ENCODE results near the gene POLR3A.
"Not testable (repeated sequence)": the region's sequence is repeated elsewhere in the genome, so short reads cannot be mapped to it uniquely, and the experiment has no call there.

Gene POLR3A

GRCh38 chr10:78021201-78021600 lies 8.1 kb downstream of the POLR3A start:
- DNase-seq (ENCODE audit: low read depth in 2 of 2), result no peak

GRCh38 chr10:78019264-78019663 lies 10.1 kb downstream of the POLR3A start:
- no peak for DNase-seq (ENCODE audit: low read depth in 2 of 2)

GRCh38 chr10:78017856-78018255 lies 11.5 kb downstream of the POLR3A start:
- DNase-seq (ENCODE audit: low read depth in 2 of 2), result no peak

- DNase-seq (ENCODE audit: low read depth in 2 of 2), result no peak
Measured at GRCh38 chr10:78015546-78015945, 13.8 kb downstream of the POLR3A start.

GRCh38 chr10:78013564-78013963 lies 15.8 kb downstream of the POLR3A start:
- no peak for DNase-seq (ENCODE audit: low read depth in 2 of 2)

GRCh38 chr10:78011065-78011464 lies 18.2 kb downstream of the POLR3A start:
- DNase-seq (ENCODE audit: low read depth in 2 of 2), result no peak

GRCh38 chr10:78010278-78010677 lies 19.0 kb downstream of the POLR3A start:
- DNase-seq (ENCODE audit: low read depth in 2 of 2), result no peak

- DNase-seq (ENCODE audit: low read depth in 2 of 2), result no peak
Measured at GRCh38 chr10:78009662-78010061, 19.7 kb downstream of the POLR3A start.

- no peak for DNase-seq (ENCODE audit: low read depth in 2 of 2)
Measured at GRCh38 chr10:78007172-78007571, 22.1 kb downstream of the POLR3A start.

GRCh38 chr10:78004215-78005026 lies 24.9 kb downstream of the POLR3A start:
- no peak for DNase-seq (ENCODE audit: low read depth in 2 of 2)

GRCh38 chr10:78002541-78003288 lies 26.6 kb downstream of the POLR3A start:
- DNase-seq (ENCODE audit: low read depth in 2 of 2), result no peak

- DNase-seq (ENCODE audit: low read depth in 2 of 2), result no peak
Measured at GRCh38 chr10:78000956-78001472, 28.3 kb downstream of the POLR3A start.

GRCh38 chr10:78000206-78000605 lies 29.1 kb downstream of the POLR3A start:
- no peak for DNase-seq (ENCODE audit: low read depth in 2 of 2)

- not testable (repeated sequence) for DNase-seq (ENCODE audit: low read depth in 2 of 2)
Measured at GRCh38 chr10:77998780-77999179, 30.5 kb downstream of the POLR3A start.

- DNase-seq (ENCODE audit: low read depth in 2 of 2), result no peak
Measured at GRCh38 chr10:77993620-77994019, 35.7 kb downstream of the POLR3A start.

GRCh38 chr10:77989081-77989724 lies 40.1 kb downstream of the POLR3A start:
- DNase-seq (ENCODE audit: low read depth in 2 of 2), result no peak

GRCh38 chr10:77987671-77988255 lies 41.6 kb downstream of the POLR3A start:
- no peak for DNase-seq (ENCODE audit: low read depth in 2 of 2)

GRCh38 chr10:77984986-77985385 lies 44.3 kb downstream of the POLR3A start:
- no peak for DNase-seq (ENCODE audit: low read depth in 2 of 2)

- DNase-seq (ENCODE audit: low read depth in 2 of 2), result no peak
Measured at GRCh38 chr10:77983384-77984341, 45.7 kb downstream of the POLR3A start.

- DNase-seq (ENCODE audit: low read depth in 2 of 2), result no peak
Measured at GRCh38 chr10:77981281-77981680, 48.0 kb downstream of the POLR3A start.

GRCh38 chr10:77979221-77979620 lies 50.1 kb downstream of the POLR3A start:
- no peak for DNase-seq (ENCODE audit: low read depth in 2 of 2)

All from stimulated activated CD8-positive, alpha-beta memory T cell treated with anti-CD3 and anti-CD28 coated beads, Interleukin-15, amount 100 ng/mL, for 4 hours (primary cell).